Suppressor macrophage treated with lipopolysaccharide for 4 hours (primary cell): Measurements from ENCODE around the gene FIGLA.
A peak's percentile ranks its signal among the peaks of the same experiment; 100 is the strongest.

Experiments used
- DNase-seq: peaks from one replicate; pipeline ENCODE4 v3.0.0-alpha.2; 2020

The FIGLA gene

GRCh38 chr2:70790136-70790828 is at the start of gene FIGLA:
Gene FIGLA, minus strand, starts transcription at chr2:70790643. Its CDS starts 5 bp downstream, at chr2:70790638.
- no peak for DNase-seq

DNA sequence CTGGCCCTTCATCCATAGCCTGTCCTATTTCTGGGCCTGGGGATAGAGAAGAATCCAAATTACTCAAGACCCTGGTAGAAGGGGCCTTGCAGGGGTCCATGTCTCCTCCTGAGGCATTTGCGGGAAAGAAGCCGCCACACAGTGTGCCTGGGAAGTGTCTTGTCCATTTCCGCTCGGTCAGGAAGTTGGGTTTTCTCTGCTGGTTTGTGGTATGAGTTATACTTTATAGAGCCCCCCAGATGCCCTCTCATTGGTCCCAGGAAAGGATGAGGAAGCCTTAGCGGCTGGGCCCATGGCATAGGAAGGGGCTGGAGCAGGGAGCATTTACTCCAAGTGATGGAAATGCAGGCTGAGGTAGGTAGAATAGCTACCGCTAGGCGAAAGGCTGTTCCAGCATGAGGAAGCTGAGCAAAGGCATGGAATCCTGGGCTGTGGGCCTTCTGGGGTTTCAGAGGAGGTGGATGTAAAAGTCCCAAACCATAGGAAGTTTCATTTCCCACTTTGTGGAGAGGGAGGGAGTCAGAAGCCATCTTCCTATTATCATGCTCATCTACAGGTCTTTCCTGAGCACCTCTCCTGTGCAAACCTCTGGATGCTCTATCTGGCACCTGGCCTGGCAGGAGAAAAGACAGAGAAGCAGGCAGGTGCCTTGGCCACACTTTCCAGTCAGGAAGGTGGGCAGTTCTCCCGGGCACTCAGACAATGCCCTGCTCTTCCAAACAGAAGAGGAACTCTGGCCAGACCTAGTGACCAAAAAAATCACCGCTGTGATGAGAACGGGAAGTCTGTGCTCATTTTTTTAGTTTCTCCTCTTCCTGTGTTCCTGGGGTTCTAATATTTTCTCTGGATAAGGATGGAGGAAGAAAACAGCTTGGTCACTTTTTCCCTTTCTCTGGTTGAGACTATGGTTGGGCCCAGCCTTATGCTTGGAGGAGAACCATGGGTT is 47.8 kb upstream of the FIGLA start:
- peak; percentile 51 for DNase-seq

- DNase-seq, result no peak
Observed at GRCh38 chr2:70835643-70836042, 45.2 kb upstream of the FIGLA start, which contains the start of gene CD207. Gene CD207, minus strand, starts transcription at chr2:70835816. Its CDS starts 40 bp downstream, at chr2:70835776.

GRCh38 chr2:70834881-70835280 is 44.4 kb upstream of the FIGLA start:
- no peak for DNase-seq

- DNase-seq, result no peak
Observed at GRCh38 chr2:70834106-70834505, 43.7 kb upstream of the FIGLA start.

GRCh38 chr2:70833246-70833645 is 42.8 kb upstream of the FIGLA start:
- DNase-seq, result no peak

GRCh38 chr2:70832386-70832785 is 41.9 kb upstream of the FIGLA start:
- peak; percentile 59 for DNase-seq

DNA sequence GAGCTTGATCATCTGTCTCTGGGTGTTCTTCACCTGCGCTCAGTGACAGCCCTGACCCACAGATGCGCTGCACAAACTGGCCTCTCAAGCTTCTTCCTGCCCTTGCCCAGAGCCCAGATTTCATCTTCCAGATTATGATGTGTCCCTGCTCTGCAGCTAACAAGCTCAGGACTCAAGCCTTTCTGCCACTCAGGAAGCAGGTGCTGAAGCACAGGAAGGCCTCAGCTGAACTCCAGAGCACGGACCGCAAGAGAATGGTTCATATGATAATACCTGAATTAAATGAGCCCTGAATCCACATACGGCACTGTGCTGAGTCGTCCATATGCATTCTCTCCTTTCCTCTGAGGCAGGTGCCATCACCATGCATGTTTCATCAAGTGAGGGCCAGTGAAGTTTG is 41.4 kb upstream of the FIGLA start:
- DNase-seq, result no peak

GRCh38 chr2:70830366-70830765 is 39.9 kb upstream of the FIGLA start:
- peak; percentile 64 for DNase-seq

DNA sequence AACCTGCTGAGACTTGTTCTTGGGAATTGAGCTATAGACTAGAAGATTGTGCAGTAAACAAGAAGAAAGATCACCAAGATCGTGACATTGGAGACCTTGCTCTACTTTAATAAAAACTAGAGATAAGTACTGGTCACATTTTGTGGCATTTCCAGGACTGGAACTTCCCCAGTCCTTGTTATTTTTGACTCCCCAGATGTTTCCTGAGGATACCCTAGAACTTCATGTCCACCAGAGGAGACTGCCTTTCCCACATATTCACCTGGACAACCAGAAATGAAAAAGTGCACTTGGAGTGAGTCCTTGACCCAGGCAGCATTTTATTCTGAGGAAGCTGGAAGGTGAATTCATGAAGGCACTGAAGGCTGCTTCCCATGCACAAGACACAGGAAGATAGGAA is 39.5 kb upstream of the FIGLA start:
- no peak for DNase-seq

DNA sequence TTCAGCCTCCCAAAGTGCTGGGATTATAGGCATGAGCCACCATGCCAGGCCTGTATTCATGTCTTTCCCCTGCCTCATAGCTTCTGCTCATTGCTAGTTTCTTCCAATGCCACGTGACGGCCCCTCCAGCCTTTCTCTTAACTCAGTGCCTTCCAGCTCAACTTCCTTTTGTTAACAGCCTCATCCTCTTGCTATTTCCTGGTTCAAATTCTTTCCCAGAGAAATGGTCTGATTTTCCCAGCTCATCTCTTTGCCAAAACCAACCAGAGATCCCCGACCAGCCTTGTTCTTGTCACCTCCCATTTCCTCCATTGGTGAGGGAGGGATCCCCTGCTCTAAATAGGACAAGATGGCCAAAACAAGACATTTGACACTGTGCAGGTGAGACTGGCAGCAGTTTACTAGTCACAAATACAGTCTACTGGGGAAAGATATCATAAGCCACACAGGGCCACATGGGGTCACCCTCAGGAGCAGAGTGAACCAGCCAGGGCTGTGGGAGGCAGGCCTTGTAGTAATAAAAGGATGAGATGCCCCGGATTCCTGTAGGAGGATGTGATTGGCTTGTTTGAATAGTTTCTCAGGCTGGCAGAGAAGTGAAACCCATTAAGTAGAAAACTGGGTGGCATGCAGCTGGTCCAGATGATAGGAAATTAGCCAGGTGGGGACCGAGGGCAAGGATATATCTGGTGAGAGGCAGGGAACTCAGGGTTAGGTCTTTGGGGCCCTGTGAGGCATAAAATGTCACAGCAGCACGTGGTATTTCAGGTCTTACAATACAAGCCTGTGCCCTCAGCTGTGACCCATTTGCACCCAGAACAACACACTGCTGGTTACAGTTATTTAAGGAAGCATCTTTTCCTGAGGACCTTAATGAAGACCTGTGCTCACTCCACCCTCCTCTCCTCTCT is 38.7 kb upstream of the FIGLA start:
- peak; percentile 47 for DNase-seq

DNA sequence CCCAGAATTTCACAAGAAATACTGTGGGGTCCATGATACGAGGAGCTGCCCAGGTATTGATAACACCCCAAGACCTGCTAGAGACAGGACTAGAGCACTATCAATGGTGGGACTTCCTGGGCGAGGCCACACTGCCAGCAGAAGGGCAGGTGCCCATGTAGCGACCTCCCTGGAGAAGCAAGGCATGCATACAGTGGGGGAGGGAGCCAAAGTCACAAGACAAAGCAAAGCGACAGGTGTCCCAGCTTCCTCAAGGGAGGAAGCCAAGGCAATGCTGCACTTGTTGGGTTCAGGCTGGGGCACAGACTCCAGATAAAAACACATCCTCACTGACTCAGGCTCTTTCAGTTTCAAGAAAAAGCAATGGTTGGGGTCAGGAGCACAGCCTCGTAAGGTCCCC is 37.7 kb upstream of the FIGLA start:
- no peak for DNase-seq

DNA sequence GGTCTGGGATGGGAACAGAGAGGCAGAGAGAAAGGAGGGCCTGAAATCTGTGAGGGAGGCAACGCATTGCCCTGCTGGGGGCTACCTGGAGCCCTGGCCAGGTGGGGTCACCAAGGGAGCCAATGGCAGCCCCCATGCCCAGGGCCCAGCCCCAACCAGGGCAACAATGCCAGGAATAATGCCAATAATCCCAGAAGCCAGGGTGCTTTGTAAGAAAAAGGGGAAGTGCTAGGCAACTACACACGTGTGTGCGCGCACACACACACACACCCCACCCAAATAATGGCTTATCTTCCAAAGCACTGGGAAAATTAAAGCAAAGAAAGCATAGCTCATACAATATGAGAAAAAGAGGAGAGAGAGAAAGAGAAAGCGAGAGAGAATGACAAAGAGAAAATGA is 36.9 kb upstream of the FIGLA start:
- DNase-seq, result peak; percentile 61

- peak; percentile 73 for DNase-seq
Observed at GRCh38 chr2:70826696-70827350, 36.4 kb upstream of the FIGLA start.

- peak; percentile 64 for DNase-seq
Observed at GRCh38 chr2:70823249-70823648, 32.8 kb upstream of the FIGLA start.

- no peak for DNase-seq
Observed at GRCh38 chr2:70822843-70823242, 32.4 kb upstream of the FIGLA start.

GRCh38 chr2:70820499-70820898 is 30.1 kb upstream of the FIGLA start, which contains the start of gene CLEC4F:
Gene CLEC4F, minus strand, starts transcription at chr2:70820599. Its CDS starts 76 bp downstream, at chr2:70820523.
- no peak for DNase-seq

DNA sequence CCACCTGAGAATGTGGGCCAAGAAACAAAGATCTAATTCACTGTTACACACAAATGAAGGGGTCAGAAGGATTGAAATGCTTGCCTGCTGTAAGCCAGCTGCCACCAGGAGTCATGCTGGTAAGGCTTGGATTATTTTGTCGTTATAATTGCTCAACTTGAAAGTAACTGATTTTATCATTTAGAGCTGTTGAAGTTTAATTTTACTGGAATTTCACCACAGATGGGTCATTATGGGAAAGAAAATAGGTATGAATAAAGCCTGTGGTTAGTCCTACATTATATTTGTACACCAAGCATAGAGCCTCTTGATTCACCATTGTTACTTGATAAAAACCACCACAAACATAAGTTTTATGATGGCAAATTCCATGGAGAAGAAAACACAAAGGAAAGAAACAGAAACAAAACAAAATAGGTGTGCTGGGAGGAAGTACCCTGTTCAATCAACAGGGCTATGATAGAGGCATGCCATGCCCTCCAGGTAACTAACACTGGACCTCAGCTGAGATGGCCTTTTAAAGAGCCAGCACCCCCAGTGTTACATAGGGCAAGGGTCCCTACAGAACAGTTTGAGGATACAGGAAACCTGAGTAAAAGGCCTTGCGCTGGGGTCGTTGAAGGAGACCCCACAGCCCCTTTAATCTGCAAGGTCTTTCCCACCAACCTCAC is 27.0 kb upstream of the FIGLA start:
- DNase-seq, result no peak

DNA sequence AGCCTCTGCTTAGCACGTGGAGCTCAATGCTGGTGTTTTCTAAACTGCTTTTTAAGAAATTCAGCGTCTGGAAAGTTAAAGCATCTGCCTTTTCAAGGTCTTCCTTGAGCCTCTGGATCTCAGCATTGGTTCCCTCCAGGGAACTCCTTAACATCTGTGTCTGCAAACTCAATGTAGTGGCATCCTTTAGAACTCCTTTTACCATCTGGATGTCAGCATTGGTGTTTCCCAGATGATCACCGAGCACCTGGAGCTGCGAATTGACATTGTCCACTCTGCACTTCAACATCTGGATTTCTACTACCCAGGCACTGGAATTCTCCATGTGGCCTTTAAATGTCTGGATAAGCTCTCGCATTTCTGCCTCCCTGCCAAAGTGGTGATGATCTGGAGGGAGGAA is 26.3 kb upstream of the FIGLA start:
- no peak for DNase-seq

- DNase-seq, result no peak
Observed at GRCh38 chr2:70808983-70809958, 18.8 kb upstream of the FIGLA start.

- no peak for DNase-seq
Observed at GRCh38 chr2:70807828-70808118, 17.3 kb upstream of the FIGLA start.
